ENCODE measurements around the gene LCP1.

DNA sequence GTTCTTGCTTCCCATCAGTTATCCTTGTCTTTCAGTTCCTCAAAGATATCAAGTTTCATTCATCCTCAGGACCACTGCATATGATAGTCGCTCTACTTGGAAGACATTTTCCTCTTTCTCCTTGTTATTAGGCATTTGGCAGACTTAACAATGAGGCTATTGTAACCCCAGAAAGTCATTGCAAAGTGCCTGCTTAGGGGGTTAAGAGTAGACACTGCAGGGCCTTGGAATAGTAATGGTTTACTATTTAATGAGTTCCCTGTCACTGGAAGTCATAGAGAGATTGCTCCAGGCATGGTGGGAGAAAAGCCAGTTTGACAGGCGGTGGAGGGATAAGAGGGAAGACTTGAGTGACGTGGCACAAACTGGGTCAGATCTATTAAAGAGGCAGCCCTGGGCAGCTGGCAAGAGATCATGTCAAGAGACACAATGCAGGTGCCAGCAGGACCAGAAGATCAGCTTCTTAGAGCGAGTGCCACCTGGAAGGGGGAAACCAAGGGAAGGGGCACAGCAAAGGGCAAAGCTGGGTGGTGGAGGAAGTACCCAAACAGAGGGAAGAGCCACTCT, 60.3 kb downstream of the LCP1 start:
- TF ChIP-seq, protein P1, sequence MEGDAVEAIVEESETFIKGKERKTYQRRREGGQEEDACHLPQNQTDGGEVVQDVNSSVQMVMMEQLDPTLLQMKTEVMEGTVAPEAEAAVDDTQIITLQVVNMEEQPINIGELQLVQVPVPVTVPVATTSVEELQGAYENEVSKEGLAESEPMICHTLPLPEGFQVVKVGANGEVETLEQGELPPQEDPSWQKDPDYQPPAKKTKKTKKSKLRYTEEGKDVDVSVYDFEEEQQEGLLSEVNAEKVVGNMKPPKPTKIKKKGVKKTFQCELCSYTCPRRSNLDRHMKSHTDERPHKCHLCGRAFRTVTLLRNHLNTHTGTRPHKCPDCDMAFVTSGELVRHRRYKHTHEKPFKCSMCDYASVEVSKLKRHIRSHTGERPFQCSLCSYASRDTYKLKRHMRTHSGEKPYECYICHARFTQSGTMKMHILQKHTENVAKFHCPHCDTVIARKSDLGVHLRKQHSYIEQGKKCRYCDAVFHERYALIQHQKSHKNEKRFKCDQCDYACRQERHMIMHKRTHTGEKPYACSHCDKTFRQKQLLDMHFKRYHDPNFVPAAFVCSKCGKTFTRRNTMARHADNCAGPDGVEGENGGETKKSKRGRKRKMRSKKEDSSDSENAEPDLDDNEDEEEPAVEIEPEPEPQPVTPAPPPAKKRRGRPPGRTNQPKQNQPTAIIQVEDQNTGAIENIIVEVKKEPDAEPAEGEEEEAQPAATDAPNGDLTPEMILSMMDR (IDR thresholded peaks at IDR 0.05), result no peak
- TF ChIP-seq POLR2A (IDR thresholded peaks at IDR 0.05), result no peak
